ENCODE data around the gene PINLYP.

DNA sequence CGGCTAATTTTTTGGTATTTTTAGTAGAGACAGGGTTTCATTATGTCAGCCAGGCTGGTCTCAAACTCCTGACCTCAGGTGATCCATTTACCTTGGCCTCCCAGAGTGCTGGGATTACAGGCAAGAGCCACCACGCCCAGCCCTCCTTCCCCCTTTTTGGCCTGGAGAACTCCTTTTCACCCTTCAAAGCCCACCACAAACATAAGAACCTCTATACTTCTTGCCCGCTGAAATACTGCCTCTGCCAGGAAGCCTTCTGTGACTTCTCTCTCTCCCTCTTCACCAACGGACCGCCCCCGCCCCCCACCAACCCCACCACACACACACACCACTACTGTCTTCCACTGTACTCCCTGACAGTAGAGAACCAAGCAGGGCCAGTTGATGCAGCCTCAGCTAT lies 41.4 kb downstream of the PINLYP start:
- TF ChIP-seq, protein P1, sequence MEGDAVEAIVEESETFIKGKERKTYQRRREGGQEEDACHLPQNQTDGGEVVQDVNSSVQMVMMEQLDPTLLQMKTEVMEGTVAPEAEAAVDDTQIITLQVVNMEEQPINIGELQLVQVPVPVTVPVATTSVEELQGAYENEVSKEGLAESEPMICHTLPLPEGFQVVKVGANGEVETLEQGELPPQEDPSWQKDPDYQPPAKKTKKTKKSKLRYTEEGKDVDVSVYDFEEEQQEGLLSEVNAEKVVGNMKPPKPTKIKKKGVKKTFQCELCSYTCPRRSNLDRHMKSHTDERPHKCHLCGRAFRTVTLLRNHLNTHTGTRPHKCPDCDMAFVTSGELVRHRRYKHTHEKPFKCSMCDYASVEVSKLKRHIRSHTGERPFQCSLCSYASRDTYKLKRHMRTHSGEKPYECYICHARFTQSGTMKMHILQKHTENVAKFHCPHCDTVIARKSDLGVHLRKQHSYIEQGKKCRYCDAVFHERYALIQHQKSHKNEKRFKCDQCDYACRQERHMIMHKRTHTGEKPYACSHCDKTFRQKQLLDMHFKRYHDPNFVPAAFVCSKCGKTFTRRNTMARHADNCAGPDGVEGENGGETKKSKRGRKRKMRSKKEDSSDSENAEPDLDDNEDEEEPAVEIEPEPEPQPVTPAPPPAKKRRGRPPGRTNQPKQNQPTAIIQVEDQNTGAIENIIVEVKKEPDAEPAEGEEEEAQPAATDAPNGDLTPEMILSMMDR (IDR thresholded peaks at IDR 0.05): no peak
- no peak for TF ChIP-seq EP300 (IDR thresholded peaks at IDR 0.05; ENCODE audit: low read depth)

Data from transverse colon (tissue), 3 donors.